Uterus (tissue), 4 donors: ENCODE results near the gene CBR4. TPM values are rescaled to one million over a fixed set of nuclear protein-coding genes. Genes with fewer than 3 reads are reported as not detected.
A peak's percentile ranks its signal among the peaks of the same experiment; 100 is the strongest.

Source experiments
- DNase-seq, 2 donors: peaks; one replicate each; pipeline ENCODE4 v3.0.0-alpha.2; 2019 to 2020
- H3K27ac ChIP-seq, 2 donors: fragments of 200-600 bp; sonication (generic); 1 replicate in 1 of 2; 2 replicates in 1 of 2; pipeline ENCODE4 v1.5.1; 2016 to 2018
- H3K27me3 ChIP-seq, 2 donors: fragments of 200-600 bp; sonication (generic); one replicate each; pipeline ENCODE4 v1.5.1; 2018 to 2019; ENCODE audit warnings: control low read depth in 1 of 2
- H3K36me3 ChIP-seq, 2 donors: fragments of 200-600 bp; sonication (generic); one replicate each; pipeline ENCODE4 v1.5.1; 2019; ENCODE audit warnings: control low read depth in 1 of 2
- H3K4me1 ChIP-seq, 2 donors: fragments of 200-600 bp; sonication (generic); one replicate each; pipeline ENCODE4 v1.5.1; 2018 to 2019; ENCODE audit warnings: control low read depth in 1 of 2
- H3K4me3 ChIP-seq, 2 donors: fragments of 200-600 bp; sonication (generic); 1 replicate in 1 of 2; 2 replicates in 1 of 2; pipeline ENCODE4 v1.5.1; 2018 to 2019; ENCODE audit warnings: mild to moderate bottlenecking in 1 of 2
- H3K9me3 ChIP-seq, 2 donors: fragments of 200-600 bp; sonication (generic); one replicate each; pipeline ENCODE4 v1.5.1; 2019; ENCODE audit warnings: control low read depth in 1 of 2
- POLR2A ChIP-seq, 2 donors: fragments of 450-650 bp; IDR thresholded peaks; one replicate each; pipeline ENCODE4 v1.6.1; 2016; ENCODE audit warnings: antibody characterized with exemption in 2 of 2, mild to moderate bottlenecking in 1 of 2, moderate library complexity in 1 of 2
- intact Hi-C: fragments of 100-400 bp; cut with DNase I; formaldehyde crosslinking; loops from one replicate; pipeline ENCODE4 v1.15.1; 2023; ENCODE audit warnings: low total_unique reads
- total RNA-seq, 4 donors: library from RNA; depleted of rRNA in 3 of 4; stranded (reverse); fragments of >200 nt in 3 of 4; gene quantifications; one replicate each; pipeline versions ENCODE4 v1.1.0 to v1.2.4, GENCODE V29; 2014 to 2023
- TF ChIP-seq, protein P1 (sequence below), 4 experiments: fragments of 200-600 bp in 2 of 4; fragments of 450-650 bp in 2 of 4; sonication (generic) in 2 of 4; IDR thresholded peaks; one replicate each; pipeline ENCODE4 v1.5.1; 2016 to 2019; ENCODE audit warnings: antibody characterized with exemption in 4 of 4, mild to moderate bottlenecking in 2 of 4, moderate library complexity in 1 of 4
- donor health status: DM: yes; HTN: yes; CAD: no.

Gene CBR4
- total RNA-seq, 4 donors from 2014 or later = 9.0 to 40.8 (median 21.6) TPM

DNA sequence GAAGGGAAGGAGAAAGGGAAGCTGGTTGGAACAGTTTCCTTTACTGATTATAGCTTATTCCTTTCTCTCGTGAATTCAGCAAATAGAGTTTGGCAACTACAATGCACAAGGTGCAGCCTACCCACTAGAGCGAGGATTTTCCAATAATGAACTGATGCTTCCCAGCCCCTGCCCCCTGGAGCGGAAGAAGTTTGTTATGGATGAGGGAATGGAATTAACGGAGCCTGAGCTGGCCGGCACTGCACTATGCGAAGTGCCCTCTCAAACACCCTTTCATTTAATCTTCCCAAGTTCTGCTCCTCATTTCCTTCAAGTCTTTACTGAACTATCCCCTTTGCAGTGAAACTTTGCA is 42.5 kb upstream of the CBR4 start:
- no peak overlapping the region for H3K4me3 ChIP-seq
- peaks cover 4 to 8% of the 10 kb centered on the region in 2 donors for H3K4me1 ChIP-seq
- DNase-seq = no peak
- TF ChIP-seq, protein P1, sequence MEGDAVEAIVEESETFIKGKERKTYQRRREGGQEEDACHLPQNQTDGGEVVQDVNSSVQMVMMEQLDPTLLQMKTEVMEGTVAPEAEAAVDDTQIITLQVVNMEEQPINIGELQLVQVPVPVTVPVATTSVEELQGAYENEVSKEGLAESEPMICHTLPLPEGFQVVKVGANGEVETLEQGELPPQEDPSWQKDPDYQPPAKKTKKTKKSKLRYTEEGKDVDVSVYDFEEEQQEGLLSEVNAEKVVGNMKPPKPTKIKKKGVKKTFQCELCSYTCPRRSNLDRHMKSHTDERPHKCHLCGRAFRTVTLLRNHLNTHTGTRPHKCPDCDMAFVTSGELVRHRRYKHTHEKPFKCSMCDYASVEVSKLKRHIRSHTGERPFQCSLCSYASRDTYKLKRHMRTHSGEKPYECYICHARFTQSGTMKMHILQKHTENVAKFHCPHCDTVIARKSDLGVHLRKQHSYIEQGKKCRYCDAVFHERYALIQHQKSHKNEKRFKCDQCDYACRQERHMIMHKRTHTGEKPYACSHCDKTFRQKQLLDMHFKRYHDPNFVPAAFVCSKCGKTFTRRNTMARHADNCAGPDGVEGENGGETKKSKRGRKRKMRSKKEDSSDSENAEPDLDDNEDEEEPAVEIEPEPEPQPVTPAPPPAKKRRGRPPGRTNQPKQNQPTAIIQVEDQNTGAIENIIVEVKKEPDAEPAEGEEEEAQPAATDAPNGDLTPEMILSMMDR (IDR thresholded peaks at IDR 0.05) = no peak
- TF ChIP-seq POLR2A (IDR thresholded peaks at IDR 0.05) = no peak
- intact Hi-C loops = no loop called here
- H3K27me3 ChIP-seq = no peaks in the 10 kb centered on the region
- H3K36me3 ChIP-seq = no peaks in the 10 kb centered on the region
- H3K27ac ChIP-seq = no peak overlapping the region
- H3K9me3 ChIP-seq = no peaks in the 10 kb centered on the region

DNA sequence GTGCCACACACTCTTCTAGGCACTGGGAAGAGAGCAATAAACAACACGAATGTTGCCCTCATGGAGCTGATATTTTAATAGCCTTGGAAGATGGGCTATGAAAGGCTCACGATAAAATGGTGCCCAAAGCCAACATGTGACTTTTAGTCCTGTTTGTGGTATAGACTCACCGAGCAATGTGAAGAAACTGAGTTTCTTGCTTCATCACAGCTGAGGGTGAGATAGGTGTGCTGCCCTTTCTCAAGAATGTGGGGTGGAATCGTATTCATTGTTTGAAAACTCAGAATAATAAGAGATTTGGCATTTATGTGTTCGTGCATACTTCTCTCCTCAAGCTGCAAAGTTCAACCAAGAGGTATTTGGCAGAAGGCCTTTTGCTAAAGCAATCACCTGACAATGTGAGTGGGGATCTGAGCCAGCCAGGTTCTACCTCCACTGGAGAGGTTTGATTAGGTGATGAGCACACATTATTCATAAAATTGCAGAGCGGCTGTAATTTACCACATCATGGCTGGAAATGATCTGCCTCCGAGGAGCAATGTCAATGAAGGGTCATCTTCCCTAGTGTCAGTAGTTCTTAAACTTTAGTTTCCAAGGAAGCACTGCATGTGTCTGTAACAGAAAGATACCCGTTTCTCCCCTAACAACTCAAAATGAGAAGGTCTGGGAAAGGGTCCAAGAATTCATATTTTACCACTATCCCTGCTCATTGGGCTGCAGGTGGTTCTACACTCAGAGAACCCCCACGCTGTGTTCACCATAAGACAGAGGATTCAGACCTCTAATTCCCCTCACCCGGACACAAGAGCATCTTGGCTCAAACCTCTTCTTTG is 41.9 kb upstream of the CBR4 start:
- intact Hi-C loops = no loop called here
- TF ChIP-seq, protein P1 (IDR thresholded peaks at IDR 0.05) = no peak
- no peak for TF ChIP-seq POLR2A (IDR thresholded peaks at IDR 0.05)
- no peaks in the 10 kb centered on the region for H3K9me3 ChIP-seq
- H3K4me1 ChIP-seq = peaks cover 4 to 8% of the 10 kb centered on the region in 2 donors
- no peak overlapping the region for H3K4me3 ChIP-seq
- H3K36me3 ChIP-seq = no peaks in the 10 kb centered on the region
- peak overlapping the region in 1 of 2 donors; percentile 60 for H3K27ac ChIP-seq
- H3K27me3 ChIP-seq = no peaks in the 10 kb centered on the region
- DNase-seq = no peak

DNA sequence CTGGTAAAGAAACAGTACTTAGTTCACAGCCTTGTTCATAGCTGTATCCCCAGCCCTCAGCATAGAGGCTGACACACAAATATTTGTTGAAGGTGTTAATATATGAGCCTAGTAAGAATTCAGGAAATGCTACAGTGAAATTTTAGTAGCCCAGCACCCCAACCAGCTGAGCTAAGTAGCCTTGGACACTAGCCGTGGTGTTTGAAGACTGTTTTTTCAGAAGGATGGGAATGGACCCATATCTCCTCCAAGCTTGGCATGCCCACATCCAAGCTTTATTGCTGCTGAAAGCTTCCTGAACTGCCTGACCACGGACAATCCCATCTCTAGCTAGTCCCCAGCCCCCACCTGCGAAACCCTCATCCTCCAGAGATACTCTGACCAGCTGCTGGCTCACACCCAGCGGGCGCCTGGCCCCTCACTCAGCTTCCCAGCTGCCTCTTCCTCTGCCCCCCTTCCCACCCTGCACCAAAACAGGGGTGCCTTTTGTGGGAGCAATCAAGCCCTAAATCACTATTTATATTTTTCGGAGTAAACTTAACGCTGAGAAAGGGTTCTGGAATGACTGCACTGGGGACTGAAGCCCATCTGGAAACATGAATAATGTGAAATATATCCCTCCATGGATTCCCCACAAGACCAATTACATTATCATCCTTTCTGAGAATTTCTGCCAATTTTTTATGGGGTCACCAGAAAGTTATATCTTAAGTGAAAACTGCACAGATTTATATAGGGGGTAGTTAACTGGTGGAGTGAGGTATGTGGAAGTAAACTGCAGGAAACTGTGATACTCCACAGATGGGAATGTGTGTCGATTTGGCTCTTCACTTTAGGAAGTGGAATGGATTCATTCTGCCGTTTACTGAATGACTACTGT is 41.1 kb upstream of the CBR4 start:
- no peak for DNase-seq
- no peak overlapping the region for H3K4me3 ChIP-seq
- H3K4me1 ChIP-seq = peaks cover 4 to 8% of the 10 kb centered on the region in 2 donors
- no peaks in the 10 kb centered on the region for H3K36me3 ChIP-seq
- intact Hi-C loops = no loop called here
- H3K27ac ChIP-seq = peak overlapping the region; percentile 35 to 60
- no peaks in the 10 kb centered on the region for H3K9me3 ChIP-seq
- H3K27me3 ChIP-seq = no peaks in the 10 kb centered on the region
- TF ChIP-seq, protein P1 (IDR thresholded peaks at IDR 0.05) = no peak
- no peak for TF ChIP-seq POLR2A (IDR thresholded peaks at IDR 0.05)

DNA sequence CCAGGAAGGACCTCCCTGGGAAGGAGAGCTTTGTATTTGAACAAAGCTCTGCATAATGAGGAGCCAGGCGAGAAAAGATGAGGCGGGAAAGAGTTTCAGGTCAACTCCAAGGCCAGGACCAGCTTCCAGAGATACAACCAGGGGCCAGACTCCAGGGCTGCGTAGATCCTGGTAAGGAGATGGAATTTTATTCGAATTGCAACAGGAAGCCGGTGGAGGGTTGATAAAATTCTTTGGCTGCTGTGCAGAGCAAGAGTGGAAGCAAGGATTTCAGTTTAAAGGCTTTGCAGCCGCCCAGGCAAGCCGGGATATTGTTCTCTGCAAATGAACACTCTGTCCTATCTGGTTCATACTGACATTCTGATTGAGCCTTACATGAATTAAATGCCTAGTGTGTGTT is 40.2 kb upstream of the CBR4 start:
- TF ChIP-seq, protein P1 (IDR thresholded peaks at IDR 0.05) = no peak
- no peak for TF ChIP-seq POLR2A (IDR thresholded peaks at IDR 0.05)
- Histone ChIP-seq H3K27ac (peak overlapping the region; percentile 35 to 60), H3K27me3 (no peaks in the 10 kb centered on the region), H3K4me3 (no peak overlapping the region), H3K4me1 (peaks cover 4 to 8% of the 10 kb centered on the region in 2 donors), H3K36me3 (no peaks in the 10 kb centered on the region), H3K9me3 (no peaks in the 10 kb centered on the region)
- peak in 1 of 2 donors; percentile 19 for DNase-seq
- intact Hi-C loops = no loop called here
